SKM-1 (cell line): ENCODE measurements around the gene CGB2.
"Not testable (repeated sequence)": the region's sequence is repeated elsewhere in the genome, so short reads cannot be mapped to it uniquely, and the experiment has no call there.

ENCODE experiments used
- DNase-seq: peaks from one replicate; lab custom pipeline; 2025; ENCODE audit not compliant: unreplicated experiment; lab: John Stamatoyannopoulos, UW

The CGB2 gene

GRCh38 chr19:49065905-49066512 lies 34.3 kb downstream of the CGB2 start:
- no peak for DNase-seq

GRCh38 chr19:49067554-49067953 lies 35.9 kb downstream of the CGB2 start:
- no peak for DNase-seq

GRCh38 chr19:49069026-49069425 lies 37.3 kb downstream of the CGB2 start:
- DNase-seq = no peak

- DNase-seq = no peak
These were observed 38.7 kb downstream of the CGB2 start for GRCh38 chr19:49070416-49070815.

GRCh38 chr19:49071860-49072547 lies 40.3 kb downstream of the CGB2 start:
- no peak for DNase-seq

- DNase-seq = no peak
These were observed 42.1 kb downstream of the CGB2 start for GRCh38 chr19:49073514-49074378.

- not testable (repeated sequence) for DNase-seq
These were observed 43.2 kb downstream of the CGB2 start for GRCh38 chr19:49074869-49075268.

GRCh38 chr19:49080392-49080791 lies 48.7 kb downstream of the CGB2 start:
- no peak for DNase-seq

GRCh38 chr19:49081273-49081672 lies 49.6 kb downstream of the CGB2 start:
- no peak for DNase-seq
